Endometrial microvascular endothelial cells (primary cell): Measurements from ENCODE around the gene LY9. TPM values are rescaled to one million over a fixed set of nuclear protein-coding genes. Genes with fewer than 3 reads are reported as not detected.
"Not testable (repeated sequence)": the region's sequence is repeated elsewhere in the genome, so short reads cannot be mapped to it uniquely, and the experiment has no call there.

Experiments
- in situ Hi-C: cut with HindIII; loops from 2 replicates; pipeline ENCODE4 v1.10.0; 2017; ENCODE audit warnings: low sequenced_read_pairs, low pct_unique_long_range_greater_than_20kb; ENCODE audit errors: inconsistent ontology term
- total RNA-seq: library from RNA; depleted of rRNA; stranded (reverse); fragments of >200 nt; gene quantifications from one replicate; pipeline ENCODE4 v1.2.3, GENCODE V29; 2015; ENCODE audit errors: inconsistent ontology term

The LY9 gene
- total RNA-seq, 1 donor from 2014 or later: not detected

DNA sequence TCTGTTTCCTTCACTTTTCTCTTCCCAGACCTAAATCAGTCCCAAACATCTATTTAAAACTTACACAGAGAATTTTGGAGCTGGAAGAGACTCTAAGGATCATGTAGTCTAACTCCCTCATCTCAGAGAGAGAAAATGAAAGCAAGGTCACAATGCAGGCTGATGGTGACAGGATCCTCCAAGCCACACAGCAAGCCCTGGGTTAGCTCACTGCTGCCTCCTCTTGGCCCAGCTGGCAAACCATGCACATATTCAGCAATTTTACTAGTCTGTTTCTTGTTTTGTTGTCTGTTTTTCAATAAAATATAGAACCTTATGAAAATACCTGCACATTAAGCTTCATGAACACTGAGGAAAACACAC lies 27.7 kb upstream of the LY9 start:
- in situ Hi-C loops: no loop called here

DNA sequence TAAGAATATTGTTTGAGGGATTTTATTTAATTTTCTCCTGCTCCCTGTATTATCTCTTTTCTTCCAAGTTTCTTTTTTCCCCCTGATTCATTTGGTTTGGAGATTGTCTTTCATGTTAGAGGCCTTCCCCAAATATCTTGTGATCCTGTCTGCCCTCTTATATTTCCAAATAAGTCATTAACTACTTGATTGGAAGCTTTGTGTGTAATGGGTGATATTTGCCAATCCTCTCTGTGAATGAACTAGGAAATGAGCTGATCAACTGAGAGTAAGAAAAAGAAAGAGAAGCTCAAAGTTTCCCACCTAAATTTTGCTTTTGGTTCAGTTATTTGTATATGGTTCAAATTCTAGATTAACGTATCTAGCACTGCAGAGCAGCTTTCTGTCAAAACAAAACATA lies 23.6 kb upstream of the LY9 start:
- in situ Hi-C loops: no loop called here

DNA sequence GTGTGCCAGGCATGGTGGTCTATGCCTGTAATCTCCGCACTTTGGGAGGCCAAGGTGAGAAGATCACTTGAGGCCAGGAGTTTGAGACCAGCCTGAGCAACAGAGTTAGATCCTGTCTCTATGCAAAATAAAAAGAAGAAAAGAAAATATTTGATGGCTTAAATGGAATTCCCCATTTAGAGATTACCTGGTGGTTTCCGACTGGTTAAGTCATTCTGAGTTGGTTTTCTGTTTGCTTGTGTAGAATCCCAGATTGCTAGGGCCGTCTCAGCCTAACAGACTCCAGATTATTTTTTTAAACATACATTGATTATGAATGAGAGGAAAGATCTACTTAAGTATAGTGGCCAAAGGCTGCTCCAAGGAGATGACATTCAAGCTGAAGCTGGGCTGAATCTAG lies 22.9 kb upstream of the LY9 start:
- in situ Hi-C loops: no loop called here

DNA sequence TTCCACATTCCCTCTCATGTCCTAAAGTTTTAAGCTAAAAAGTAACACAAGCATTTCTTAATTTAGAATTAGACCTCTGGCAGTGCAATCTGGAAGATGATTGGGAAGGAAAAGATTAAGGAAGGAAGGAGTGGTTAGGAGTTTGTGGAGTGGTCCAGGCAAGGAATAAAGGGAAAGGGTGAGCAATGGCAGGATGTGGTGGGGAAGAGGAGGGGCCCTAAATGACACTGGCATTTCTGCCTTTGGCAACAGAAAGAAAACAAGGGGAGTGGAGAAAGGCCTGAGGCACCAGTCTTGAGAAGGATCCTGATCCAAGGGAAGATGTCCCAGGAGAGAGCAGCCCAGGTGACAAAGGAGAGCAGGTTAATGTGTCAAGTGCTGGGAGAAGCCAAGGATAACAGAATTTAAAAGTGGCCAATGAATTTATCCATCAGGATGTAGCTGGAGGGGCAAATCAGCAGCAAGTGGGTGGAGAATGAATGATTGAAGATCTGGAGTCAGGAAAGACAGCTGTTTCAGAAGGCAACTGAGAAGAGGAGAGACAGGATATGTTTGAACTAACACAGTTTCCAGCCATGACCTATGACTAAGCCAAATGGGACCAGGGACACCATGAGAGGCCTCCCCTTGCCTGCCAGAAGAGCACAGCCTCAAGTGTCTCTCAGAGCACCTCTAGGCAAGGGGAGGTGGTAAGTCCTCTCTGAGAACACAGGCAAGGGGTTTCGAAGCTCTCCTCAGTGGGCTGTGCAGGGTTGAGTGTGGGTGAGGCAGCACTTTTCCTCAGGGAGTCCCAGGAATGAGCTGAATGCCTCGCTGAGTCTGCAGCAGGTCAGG lies 20.9 kb upstream of the LY9 start:
- in situ Hi-C loops: no loop called here

DNA sequence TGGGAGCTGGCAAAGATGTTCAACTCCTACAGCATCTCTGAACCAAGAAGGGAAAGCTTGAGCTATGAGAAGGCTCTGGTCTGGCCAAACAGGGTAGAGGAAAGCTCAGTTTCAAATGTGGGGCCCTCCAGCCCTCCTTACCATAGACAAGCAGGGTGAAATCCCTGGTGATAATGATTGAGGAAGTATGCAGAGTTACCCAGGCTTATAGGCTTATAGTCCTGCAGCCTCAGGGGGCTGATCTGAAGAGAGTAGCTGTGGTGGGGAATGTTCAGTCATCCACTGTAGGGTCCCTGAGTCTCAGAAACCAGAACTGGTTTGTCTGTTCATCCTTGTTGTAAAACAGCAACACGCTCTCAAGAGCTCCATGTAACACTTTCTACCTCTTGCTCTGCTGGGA lies 19.8 kb upstream of the LY9 start:
- in situ Hi-C loops: no loop called here

DNA sequence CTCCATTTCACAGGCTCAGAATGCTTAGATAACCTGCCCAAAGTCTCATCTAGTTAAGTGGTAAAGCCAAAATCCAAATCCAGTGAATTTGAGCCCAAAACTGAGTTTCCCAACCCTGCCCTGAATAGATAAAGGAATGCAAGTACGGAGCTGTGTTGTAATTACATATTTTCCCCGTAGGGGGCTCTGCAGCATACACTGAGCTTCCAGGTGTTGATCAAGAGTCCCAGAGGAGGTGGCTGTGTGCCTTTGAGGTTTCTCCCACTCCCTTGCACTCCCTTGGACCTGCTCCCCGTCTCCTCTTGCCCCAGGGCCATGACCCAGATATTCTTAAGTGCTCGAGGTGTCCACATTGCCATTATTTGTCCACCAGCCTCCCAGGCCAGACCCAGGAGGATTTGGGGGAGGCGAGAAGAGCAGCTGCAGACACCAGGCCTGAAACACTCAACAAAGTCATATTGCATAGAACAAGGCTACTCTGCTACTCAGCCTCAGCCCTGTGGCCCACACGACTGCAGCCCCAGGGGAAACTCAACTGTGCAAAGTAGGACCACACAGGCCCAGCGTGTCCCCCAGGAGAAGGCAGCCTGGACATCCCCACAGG lies 18.4 kb upstream of the LY9 start:
- in situ Hi-C loops: no loop called here

DNA sequence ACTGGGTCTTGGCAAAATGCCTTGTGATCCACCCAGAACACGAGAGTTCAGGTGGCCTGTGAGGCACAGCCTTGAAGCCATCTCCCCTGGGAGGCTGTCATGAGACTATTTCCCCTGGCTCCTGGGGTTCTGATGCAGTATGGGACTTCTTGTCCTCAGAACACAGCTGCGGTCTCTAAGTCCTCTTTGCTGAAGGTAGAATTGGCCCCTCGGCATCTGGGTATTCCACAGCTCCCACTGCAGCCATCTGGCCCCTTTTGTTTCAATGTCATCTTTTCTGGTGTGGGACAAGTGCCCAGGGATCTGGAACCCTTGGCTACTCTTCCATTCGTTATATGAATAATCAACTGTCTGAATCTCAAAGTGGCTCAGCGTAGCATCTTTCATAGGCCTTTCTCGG lies 17.0 kb upstream of the LY9 start:
- in situ Hi-C loops: no loop called here

DNA sequence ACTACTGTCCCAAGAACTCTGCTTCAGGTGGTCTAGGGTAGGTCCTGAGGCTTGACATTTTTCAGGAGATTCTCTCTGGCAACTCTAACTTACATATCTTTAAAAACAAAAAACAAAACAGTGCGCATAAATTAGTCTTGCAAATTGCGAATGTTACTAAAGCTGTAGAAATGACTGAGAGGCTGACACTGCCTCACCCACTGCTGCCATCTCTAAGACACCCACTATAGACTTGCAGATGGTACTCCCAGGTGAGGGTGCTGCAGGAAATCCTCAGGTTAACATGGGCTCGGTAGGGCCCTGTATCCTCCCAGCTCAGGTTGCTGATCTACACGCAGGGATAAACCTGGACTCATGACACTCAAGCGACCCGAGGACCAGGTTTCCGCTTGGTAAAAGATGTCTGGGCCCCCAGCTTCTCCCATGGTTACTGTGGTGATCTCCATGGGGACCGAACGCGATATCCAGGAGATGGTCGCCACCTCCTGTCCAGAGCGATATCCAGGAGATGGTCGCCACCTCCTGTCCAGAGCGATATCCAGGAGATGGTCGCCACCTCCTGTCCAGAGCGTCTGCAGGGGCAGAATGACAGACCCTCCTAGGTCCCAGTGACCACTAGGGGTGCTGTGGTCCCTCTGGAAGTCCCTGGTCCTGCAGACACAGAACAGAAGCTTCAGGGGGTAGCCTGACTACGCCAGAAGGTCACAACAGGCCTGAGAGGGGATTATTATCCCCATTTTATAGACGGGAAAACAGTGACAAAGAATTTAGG lies 16.2 kb upstream of the LY9 start:
- in situ Hi-C loops: no loop called here

DNA sequence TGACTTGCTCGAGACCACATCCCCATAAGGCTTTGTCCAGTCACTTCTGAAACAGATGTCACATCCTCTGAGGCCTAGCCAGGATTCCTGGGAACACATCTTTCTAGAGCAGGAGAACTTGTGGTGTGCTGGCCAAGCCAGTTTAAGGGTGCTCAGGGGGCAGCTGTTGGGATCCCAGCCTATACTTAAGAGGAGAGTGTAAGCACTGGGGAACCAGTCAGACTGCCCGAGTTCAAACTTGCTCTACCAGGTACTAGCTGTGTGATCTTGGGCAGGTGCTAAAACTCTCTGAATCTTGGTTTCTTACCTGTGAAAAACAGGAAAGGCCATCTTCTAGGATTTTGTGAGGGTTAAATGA lies 15.6 kb upstream of the LY9 start:
- in situ Hi-C loops: no loop called here

DNA sequence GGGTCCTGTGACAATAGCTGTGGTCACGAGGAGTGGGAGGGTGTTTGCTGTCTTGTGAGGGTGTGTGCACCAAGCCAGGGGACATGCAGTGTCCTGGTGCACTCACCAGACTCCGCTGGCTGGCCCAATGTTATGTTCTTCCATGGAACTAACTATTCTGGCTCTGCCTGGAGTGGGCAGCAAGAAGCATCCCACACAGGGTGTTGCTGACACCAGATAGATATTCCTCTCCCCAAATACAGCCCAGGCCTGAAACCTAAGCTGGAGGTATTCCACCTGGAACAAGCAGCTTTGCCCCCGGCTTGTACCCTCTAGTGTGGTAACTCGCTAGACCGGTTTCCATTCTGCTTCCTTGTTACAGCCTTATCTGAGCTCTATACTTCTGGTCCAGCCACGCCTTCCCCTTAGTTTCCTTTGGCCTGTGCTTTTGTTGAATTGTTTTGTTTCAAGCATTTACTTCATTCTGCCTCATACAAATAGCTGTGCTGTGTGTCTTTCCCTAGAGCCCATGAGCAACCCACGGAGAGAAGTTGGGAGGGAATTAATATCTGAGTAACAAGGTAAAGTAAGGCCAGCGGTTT lies 14.7 kb upstream of the LY9 start:
- in situ Hi-C loops: no loop called here

DNA sequence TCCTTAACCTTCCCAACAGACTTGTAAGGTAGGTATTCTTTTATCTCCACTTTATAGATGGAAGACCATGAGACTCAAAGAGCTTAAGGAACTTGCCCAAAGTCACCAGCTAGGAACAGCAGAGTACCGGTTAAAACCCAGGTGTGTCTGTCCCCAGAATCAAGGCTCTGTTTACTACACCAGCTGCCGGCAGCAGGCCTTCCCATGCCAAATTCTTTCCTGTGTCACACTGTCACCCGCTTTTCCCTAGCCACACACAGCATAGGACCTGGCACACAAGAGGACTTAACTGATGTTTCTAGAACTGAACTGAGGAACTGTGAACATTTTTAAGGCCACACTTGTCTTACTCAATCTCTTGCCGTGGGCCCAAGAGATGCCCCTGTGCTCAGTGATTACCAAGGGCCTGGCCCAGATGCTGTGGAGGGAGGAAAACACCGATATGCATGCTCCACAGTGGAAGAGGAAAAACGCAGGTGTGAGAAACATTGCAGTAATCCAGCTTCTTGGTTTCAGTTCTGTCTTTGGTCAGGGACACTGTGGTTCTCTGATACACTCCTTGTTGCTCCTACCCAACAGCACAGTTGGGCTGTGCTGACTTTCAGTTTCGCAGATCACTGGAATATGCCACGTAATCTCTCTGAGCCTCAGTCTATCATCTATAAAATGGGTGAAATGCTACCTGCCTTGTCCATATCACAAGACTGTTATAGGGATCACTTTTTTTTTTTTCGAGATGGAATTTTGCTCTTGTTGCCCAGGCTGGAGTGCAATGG lies 13.9 kb upstream of the LY9 start:
- in situ Hi-C loops: no loop called here

DNA sequence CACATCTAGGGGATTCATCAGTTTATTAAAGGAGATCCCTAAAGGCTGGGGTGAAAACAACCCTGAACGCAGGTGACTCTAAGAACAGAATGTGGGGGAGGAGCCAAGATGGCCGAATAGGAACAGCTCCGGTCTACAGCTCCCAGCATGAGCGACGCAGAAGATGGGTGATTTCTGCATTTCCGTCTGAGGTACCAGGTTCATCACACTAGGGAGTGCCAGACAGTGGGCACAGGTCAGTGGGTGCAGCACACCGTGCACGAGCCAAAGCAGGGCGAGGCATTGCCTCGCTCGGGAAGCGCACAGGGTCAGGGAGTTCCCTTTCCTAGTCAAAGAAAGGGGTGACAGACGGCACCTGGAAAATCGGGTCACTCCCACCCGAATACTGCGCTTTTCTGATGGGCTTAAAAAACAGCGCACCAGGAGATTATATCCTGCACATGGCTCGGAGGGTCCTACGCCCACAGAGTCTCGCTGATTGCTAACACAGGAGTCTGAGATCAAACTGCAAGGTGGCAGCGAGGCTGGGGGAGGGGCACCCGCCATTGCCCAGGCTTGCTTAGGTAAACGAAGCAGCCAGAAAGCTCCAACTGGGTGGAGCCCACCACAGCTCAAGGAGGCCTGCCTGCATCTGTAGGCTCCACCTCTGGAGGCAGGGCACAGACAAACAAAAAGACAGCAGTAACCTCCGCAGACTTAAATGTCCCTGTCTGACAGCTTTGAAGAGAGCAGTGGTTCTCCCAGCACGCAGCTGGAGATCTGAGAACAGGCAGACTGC lies 12.8 kb upstream of the LY9 start:
- in situ Hi-C loops: not testable (repeated sequence)

DNA sequence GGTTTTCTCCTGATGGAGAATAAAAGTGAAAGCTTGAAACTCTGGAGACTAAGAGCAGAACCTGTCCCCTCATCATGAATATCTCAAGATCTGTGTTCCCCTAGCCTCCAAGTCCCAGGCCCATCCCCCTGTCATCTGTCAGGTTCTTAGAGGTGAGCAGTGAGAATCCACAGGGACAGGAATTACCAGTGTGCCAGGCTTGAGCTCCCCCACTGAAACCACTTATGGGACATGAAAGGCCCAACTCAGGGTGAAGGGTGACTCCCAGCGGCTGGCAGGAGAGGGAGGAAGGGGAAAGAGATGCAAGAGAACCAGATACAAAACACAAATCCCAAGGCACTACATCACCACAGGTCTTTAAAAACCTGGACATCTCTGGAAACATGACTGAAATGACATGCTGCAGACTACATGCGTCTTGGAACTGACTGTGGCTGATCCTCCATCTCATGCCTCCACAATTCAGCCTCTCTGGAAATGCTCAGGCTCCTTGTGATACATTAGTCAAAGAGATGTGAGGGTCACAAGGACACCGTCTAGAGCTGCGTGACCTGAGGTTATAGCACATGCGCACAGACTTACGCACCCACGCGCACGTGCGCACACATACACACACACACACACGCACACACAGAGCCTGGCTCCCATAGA lies 6.8 kb upstream of the LY9 start:
- in situ Hi-C loops: no loop called here

DNA sequence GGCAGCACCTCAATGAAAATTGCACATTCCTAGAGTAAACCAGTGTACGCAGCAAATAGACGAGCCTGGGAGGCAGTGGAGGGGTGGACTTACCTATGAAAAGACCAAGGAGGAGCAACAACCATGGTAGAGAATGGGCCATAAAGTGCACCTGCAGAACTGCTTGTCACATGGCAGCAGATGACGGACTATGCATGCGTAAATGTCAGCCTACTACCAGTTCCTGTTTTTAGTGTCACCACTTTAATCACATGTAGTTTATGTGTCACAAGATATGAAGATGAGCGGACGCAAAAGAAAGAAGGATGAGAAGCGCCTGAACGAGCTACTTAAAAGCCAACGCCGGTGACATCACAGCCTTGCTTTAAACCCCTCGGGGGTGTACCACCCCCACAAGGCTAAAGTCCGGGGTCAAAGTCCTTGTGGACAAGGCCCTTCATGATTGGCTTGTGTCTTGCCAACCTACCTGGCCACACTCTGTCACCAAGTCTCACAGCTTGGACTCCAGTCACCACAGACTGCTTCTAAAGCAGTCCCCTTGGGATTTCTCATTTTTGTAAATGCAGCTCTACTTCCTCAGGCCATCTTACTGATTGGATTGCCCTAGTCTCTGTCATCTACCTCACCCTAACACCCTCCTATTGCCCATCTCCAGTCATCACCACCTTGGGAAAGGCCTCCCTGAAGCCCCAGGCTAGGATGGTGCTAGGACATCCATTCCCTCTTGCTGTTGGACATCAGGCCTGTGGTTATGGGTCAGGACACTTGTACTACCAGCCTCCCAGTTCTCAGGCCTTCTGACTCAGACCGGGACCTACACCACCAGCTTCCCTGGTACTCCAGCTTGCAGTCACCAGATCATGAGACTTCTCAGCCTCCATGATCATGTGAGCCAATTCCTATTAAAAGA lies 6.0 kb upstream of the LY9 start:
- in situ Hi-C loops: no loop called here

DNA sequence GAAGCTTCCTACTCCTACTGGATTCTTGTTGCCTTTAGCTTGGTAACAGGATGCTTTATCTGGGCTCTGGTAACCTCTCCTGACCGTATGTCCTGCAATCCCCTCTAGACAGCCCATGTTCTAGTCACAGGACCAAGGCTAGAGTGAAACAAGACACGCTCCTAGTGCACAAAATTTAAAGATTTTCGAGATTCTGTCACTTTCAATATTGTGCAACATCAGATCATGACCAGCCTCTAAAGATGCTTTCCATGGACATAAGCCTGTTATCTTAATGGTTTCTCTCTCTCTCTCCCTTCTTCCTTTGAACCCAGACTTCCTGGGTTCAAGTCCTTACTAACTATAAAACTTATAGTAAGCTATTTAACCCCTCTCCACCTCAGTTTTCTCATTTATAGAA lies 1.6 kb upstream of the LY9 start:
- in situ Hi-C loops: no loop called here

DNA sequence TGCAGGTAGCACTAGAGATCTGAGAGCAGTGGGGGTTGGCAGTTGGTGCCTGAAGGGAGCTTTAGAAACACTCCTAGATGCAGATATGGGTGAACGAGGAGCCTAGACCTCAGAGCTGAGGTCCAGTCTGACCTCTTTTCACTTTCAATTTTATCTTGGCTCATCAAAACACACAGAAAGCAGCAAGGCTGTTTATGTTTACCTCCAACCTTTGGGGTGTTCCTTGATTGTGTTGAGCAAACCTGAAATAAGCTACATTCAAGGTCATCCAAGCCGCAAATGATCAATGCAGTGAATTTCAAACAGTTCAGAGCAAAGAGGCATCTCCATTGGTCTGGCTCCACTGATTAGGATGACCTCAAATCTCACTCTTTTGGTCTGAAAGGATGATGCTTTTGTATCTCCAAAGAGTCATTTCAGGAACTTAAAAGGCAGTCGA lies 1.3 kb downstream of the LY9 start:
- in situ Hi-C loops: no loop called here

DNA sequence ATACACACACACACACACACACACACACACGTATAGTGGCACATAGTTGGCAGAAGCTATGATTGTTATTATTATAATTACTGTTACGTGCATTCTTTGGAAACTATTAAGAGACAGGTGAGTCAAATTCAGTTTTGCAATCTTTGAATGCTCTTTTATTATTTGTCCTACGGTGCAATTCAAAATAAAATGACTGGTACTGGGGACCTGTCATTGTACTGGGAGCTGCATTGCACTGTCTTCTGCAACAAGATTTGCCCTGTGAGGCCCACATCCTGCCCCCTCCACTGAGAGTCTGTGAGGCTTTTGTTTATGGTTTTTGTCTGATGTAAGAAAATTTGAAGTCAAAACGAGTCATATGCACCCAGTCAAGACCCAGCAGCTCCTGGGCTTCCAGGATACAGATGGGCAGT lies 1.9 kb downstream of the LY9 start:
- in situ Hi-C loops: no loop called here
